ENCODE results near the gene CRYBB1.

- TF ChIP-seq CTCF (conservative IDR thresholded peaks at IDR 0.05; ENCODE audit: low read depth in 2 of 2) (no peak), JUNB (IDR thresholded peaks at IDR 0.05; ENCODE audit: unreplicated experiment) (no peak), EZH2 (IDR thresholded peaks at IDR 0.05; ENCODE audit: low read depth, unreplicated experiment) (no peak), STAT1 (IDR thresholded peaks at IDR 0.05; ENCODE audit: unreplicated experiment) (no peak), REST (IDR thresholded peaks at IDR 0.05; ENCODE audit: unreplicated experiment) (no peak)
Observed at GRCh38 chr22:26599505-26599904, 18.3 kb downstream of the CRYBB1 start.
